GM12878 (cell line): ENCODE measurements around the gene CNN3. TPM values are rescaled to one million over a fixed set of nuclear protein-coding genes. Genes with fewer than 3 reads are reported as not detected.

Source experiments
- ATAC-seq: fragments of 200-7000 bp; cut with Tn5 transposase; 3 replicates; pipeline ENCODE4 v1.9.1; 2020; ENCODE audit warnings: mild to moderate bottlenecking, moderate library complexity
- BruUV-seq: library from RNA; stranded (reverse); fragments of 400-500 nt; replicated peaks from 2 replicates; lab custom pipeline; 2021; lab: Mats Ljungman, UMichigan
- CTCF ChIA-PET: fragments of 300-600 bp; sonication (Branson Sonifier 250); formaldehyde crosslinking; extraction: SDS; loops from one replicate; lab custom pipeline; 2021; ENCODE audit warnings: inconsistent platforms; lab: Yijun Ruan, JAX
- POLR2A ChIA-PET: fragments of 350-600 bp; formaldehyde crosslinking; extraction: SDS; loops from one replicate; lab custom pipeline; 2021; ENCODE audit warnings: inconsistent platforms; lab: Charles Lee
- RAD21 ChIA-PET: fragments of 300-600 bp; sonication (Branson Sonifier 250); formaldehyde crosslinking; loops from one replicate; lab custom pipeline; 2023; ENCODE audit warnings: antibody characterized with exemption; ENCODE audit not compliant: unreplicated experiment; lab: Charles Lee
- SMC1A ChIA-PET: fragments of 300-600 bp; sonication (Branson Sonifier 250); formaldehyde crosslinking; loops from one replicate; lab custom pipeline; 2023; ENCODE audit not compliant: unreplicated experiment, uncharacterized antibody; lab: Charles Lee
- DNase-seq: peaks from one replicate; pipeline ENCODE4 v3.0.0-alpha.2; 2011; ENCODE audit warnings: low read depth, low spot score
- FAIRE-seq: peaks from 3 replicates; lab custom pipeline; 2011; peaks lifted over from hg19 to GRCh38; lab: Jason Lieb, UNC
- H2AFZ ChIP-seq: 2 replicates; pipeline ENCODE4 v1.6.0; 2011; ENCODE audit warnings: low read depth, low read length, control low read depth; ENCODE audit not compliant: control insufficient read depth
- H3K27ac ChIP-seq: 2 replicates; pipeline ENCODE4 v1.5.1; 2011; ENCODE audit warnings: control low read depth; ENCODE audit not compliant: control insufficient read depth, insufficient read depth
- H3K27me3 ChIP-seq, 2 experiments: replicated peaks in 1 of 2; 2 replicates each; pipeline versions ENCODE4 v1.6.0 to v1.6.1; 2011; ENCODE audit warnings: low read length in 1 of 2; ENCODE audit not compliant: control insufficient read depth in 2 of 2, insufficient read depth in 2 of 2
- H3K36me3 ChIP-seq, 2 experiments: 2 replicates each; pipeline ENCODE4 v1.5.1; 2011; ENCODE audit warnings: low read length in 1 of 2; ENCODE audit not compliant: control insufficient read depth in 2 of 2, insufficient read depth in 2 of 2
- H3K4me1 ChIP-seq: 2 replicates; pipeline ENCODE4 v1.6.1; 2011; ENCODE audit warnings: mild to moderate bottlenecking, low read length, moderate library complexity, mixed read lengths; ENCODE audit not compliant: control insufficient read depth, insufficient read depth
- H3K4me2 ChIP-seq: 2 replicates; pipeline ENCODE4 v1.6.0; 2011; ENCODE audit warnings: control low read depth; ENCODE audit not compliant: control insufficient read depth, insufficient read depth
- H3K4me3 ChIP-seq: fragments of 200-600 bp; sonication (generic); 2 replicates; pipeline ENCODE4 v1.5.1; 2016
- H3K79me2 ChIP-seq: 2 replicates; pipeline ENCODE4 v1.6.0; 2011; ENCODE audit warnings: low read length; ENCODE audit not compliant: control insufficient read depth, insufficient read depth
- H3K9ac ChIP-seq: 2 replicates; pipeline ENCODE4 v1.8.0; 2011; ENCODE audit warnings: low read length, control low read depth, mixed read lengths; ENCODE audit not compliant: control insufficient read depth, insufficient read depth
- H3K9me3 ChIP-seq: replicated peaks from 3 replicates; pipeline ENCODE4 v1.5.1; 2011; ENCODE audit warnings: mild to moderate bottlenecking, low read length; ENCODE audit not compliant: control insufficient read depth, insufficient read depth
- H4K20me1 ChIP-seq: 2 replicates; pipeline ENCODE4 v1.6.0; 2011; ENCODE audit not compliant: control insufficient read depth, insufficient read depth
- ATF7 ChIP-seq: fragments of 450-650 bp; IDR thresholded peaks from 2 replicates; pipeline ENCODE4 v1.6.1; 2016; ENCODE audit warnings: low read depth, mild to moderate bottlenecking
- BRCA1 ChIP-seq: IDR thresholded peaks from 2 replicates; pipeline ENCODE4 v1.6.1; 2011; ENCODE audit warnings: low read depth, low read length, improper control_type of control experiment
- CHD4 ChIP-seq: fragments of 200-600 bp; sonication (generic); IDR thresholded peaks from 2 replicates; pipeline ENCODE4 v1.6.1; 2016; ENCODE audit warnings: mild to moderate bottlenecking
- POLR2AphosphoS5 ChIP-seq: IDR thresholded peaks from 2 replicates; pipeline ENCODE4 v1.6.1; 2011; ENCODE audit warnings: mild to moderate bottlenecking, low read length, inconsistent platforms
- SIN3A ChIP-seq: IDR thresholded peaks from 2 replicates; pipeline ENCODE4 v1.6.1; 2012; ENCODE audit warnings: low read depth, low read length, improper control_type of control experiment
- SIX5 ChIP-seq: IDR thresholded peaks from 2 replicates; pipeline ENCODE4 v1.6.1; 2011; ENCODE audit warnings: mild to moderate bottlenecking, low read depth, low read length, moderate library complexity; ENCODE audit not compliant: severe bottlenecking
- ZNF592 ChIP-seq: fragments of 450-650 bp; IDR thresholded peaks from 2 replicates; pipeline ENCODE4 v1.6.1; 2017; ENCODE audit warnings: mild to moderate bottlenecking, moderate library complexity
- WGBS: methylation state at CpG from one replicate; pipeline ENCODE4 v1.1.6; 2016; ENCODE audit warnings: low lambda C conversion rate; ENCODE audit not compliant: insufficient replicate concordance, insufficient coverage; ENCODE audit errors: missing lambda C conversion rate; 5-methylcytosine and 5-hydroxymethylcytosine counted together
- in situ Hi-C: fragments of 300-500 bp; cut with MboI; formaldehyde crosslinking; loops from 9 replicates; pipeline ENCODE4 v1.14.3; 2018; ENCODE audit warnings: mixed read lengths
- intact Hi-C: fragments of 100-400 bp; cut with micrococcal nuclease; formaldehyde crosslinking; loops from one replicate; pipeline ENCODE4 v1.14.2; 2022; ENCODE audit not compliant: unreplicated experiment
- polyA plus RNA-seq, 11 experiments: library from polyadenylated mRNA; depleted of rRNA in 4 of 11; unstranded in 6 of 11; stranded (reverse) in 5 of 11; fragments of >200 nt; fragmentation: Nextera tagmentation in 4 of 11; fragmentation: Illumina TruSeq in 1 of 11; extraction: Ambion mirVana in 4 of 11; extraction: Trizol in 1 of 11; gene quantifications; 1 replicate in 1 of 11; 2 replicates in 10 of 11; pipeline versions ENCODE4 v1.2.1 to v1.2.3, GENCODE V29; 2011 to 2016; ENCODE audit warnings: inconsistent platforms in 2 of 11, missing spikeins in 2 of 11, low read depth in 1 of 11
- total RNA-seq, 4 experiments: library from RNA; depleted of rRNA in 3 of 4; stranded (reverse); fragments of >200 nt in 3 of 4; fragmentation: Illumina TruSeq in 1 of 4; extraction: Trizol in 1 of 4; gene quantifications; 2 replicates each; pipeline versions ENCODE4 v1.2.1 to v1.2.3, GENCODE V29; 2013 to 2021
- TF ChIP-seq, protein P1 (sequence below): fragments of 450-650 bp; IDR thresholded peaks from 2 replicates; pipeline ENCODE4 v1.6.1; 2016; ENCODE audit warnings: mild to moderate bottlenecking, moderate library complexity, borderline replicate concordance
- TF ChIP-seq, protein P2 (sequence below): fragments of 450-650 bp; IDR thresholded peaks from 2 replicates; pipeline ENCODE4 v1.6.1; 2016; ENCODE audit warnings: mild to moderate bottlenecking
- TF ChIP-seq, protein P3 (sequence below): IDR thresholded peaks from 2 replicates; pipeline ENCODE4 v1.6.1; 2012; ENCODE audit warnings: low read depth, low read length, improper control_type of control experiment

The CNN3 gene
- total and polyA plus RNA-seq, 10 of the 15 experiments (the other 5 are each of a cell fraction or from before 2014, with no cell fraction given), result 0.20 to 48.4 (median 34.3) TPM

DNA sequence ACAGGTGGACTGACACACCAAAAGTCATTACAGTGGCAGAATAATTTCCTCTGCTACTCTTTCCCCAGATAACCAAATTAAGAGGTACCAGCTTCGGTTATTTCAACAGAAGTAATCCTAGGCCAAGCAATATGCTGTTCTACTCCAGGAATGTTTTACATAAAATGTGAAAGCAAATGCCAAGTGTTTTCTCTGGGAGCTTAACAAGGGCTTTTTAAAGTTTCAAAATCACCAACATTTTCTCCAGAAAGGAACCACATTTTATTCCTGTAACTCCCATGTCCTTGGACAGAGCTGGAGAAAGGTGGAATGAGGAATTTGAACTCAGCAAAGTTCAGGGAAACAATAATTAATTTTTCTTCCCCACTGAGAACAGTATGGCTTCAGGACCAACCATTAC lies 27.2 kb downstream of the CNN3 start:
- H3K4me3 ChIP-seq, result no peak overlapping the region
- no peak overlapping the region for H3K9ac ChIP-seq
- H3K9me3 ChIP-seq, result no peaks in the 10 kb centered on the region
- intact Hi-C loops, result no loop called here
- H3K79me2 ChIP-seq, result no peaks in the 10 kb centered on the region
- no TSS peak for BruUV-seq
- TF ChIP-seq ATF7 (no peak), SIX5 (no peak), POLR2AphosphoS5 (no peak), SIN3A (no peak), BRCA1 (no peak), ZNF592 (no peak), CHD4 (no peak)
- TF ChIP-seq, protein P1, sequence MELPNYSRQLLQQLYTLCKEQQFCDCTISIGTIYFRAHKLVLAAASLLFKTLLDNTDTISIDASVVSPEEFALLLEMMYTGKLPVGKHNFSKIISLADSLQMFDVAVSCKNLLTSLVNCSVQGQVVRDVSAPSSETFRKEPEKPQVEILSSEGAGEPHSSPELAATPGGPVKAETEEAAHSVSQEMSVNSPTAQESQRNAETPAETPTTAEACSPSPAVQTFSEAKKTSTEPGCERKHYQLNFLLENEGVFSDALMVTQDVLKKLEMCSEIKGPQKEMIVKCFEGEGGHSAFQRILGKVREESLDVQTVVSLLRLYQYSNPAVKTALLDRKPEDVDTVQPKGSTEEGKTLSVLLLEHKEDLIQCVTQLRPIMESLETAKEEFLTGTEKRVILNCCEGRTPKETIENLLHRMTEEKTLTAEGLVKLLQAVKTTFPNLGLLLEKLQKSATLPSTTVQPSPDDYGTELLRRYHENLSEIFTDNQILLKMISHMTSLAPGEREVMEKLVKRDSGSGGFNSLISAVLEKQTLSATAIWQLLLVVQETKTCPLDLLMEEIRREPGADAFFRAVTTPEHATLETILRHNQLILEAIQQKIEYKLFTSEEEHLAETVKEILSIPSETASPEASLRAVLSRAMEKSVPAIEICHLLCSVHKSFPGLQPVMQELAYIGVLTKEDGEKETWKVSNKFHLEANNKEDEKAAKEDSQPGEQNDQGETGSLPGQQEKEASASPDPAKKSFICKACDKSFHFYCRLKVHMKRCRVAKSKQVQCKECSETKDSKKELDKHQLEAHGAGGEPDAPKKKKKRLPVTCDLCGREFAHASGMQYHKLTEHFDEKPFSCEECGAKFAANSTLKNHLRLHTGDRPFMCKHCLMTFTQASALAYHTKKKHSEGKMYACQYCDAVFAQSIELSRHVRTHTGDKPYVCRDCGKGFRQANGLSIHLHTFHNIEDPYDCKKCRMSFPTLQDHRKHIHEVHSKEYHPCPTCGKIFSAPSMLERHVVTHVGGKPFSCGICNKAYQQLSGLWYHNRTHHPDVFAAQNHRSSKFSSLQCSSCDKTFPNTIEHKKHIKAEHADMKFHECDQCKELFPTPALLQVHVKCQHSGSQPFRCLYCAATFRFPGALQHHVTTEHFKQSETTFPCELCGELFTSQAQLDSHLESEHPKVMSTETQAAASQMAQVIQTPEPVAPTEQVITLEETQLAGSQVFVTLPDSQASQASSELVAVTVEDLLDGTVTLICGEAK, result no peak
- TF ChIP-seq, protein P2, sequence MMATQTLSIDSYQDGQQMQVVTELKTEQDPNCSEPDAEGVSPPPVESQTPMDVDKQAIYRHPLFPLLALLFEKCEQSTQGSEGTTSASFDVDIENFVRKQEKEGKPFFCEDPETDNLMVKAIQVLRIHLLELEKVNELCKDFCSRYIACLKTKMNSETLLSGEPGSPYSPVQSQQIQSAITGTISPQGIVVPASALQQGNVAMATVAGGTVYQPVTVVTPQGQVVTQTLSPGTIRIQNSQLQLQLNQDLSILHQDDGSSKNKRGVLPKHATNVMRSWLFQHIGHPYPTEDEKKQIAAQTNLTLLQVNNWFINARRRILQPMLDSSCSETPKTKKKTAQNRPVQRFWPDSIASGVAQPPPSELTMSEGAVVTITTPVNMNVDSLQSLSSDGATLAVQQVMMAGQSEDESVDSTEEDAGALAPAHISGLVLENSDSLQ, result no peak
- TF ChIP-seq, protein P3, sequence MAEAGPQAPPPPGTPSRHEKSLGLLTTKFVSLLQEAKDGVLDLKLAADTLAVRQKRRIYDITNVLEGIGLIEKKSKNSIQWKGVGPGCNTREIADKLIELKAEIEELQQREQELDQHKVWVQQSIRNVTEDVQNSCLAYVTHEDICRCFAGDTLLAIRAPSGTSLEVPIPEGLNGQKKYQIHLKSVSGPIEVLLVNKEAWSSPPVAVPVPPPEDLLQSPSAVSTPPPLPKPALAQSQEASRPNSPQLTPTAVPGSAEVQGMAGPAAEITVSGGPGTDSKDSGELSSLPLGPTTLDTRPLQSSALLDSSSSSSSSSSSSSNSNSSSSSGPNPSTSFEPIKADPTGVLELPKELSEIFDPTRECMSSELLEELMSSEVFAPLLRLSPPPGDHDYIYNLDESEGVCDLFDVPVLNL, result no peak
- no peak overlapping the region for H3K4me2 ChIP-seq
- in situ Hi-C loops, result no loop called here
- ChIA-PET RAD21 (no interaction called here), SMC1A (no interaction called here), CTCF (no interaction called here), POLR2A (no interaction called here)
- WGBS, result 38% methylated on average over 1 of the region's 1 CpG
- H3K36me3 ChIP-seq, result no peaks in the 10 kb centered on the region
- no peak for ATAC-seq
- no peaks in the 10 kb centered on the region for H3K27me3 ChIP-seq
- H3K4me1 ChIP-seq, result no peaks in the 10 kb centered on the region
- no peak overlapping the region for H3K27ac ChIP-seq
- H4K20me1 ChIP-seq, result no peaks in the 10 kb centered on the region
- no peak for DNase-seq
- FAIRE-seq, result no peak
- H2AFZ ChIP-seq, result no peak overlapping the region
